Measurements from ENCODE around the gene PRDM16.

DNA sequence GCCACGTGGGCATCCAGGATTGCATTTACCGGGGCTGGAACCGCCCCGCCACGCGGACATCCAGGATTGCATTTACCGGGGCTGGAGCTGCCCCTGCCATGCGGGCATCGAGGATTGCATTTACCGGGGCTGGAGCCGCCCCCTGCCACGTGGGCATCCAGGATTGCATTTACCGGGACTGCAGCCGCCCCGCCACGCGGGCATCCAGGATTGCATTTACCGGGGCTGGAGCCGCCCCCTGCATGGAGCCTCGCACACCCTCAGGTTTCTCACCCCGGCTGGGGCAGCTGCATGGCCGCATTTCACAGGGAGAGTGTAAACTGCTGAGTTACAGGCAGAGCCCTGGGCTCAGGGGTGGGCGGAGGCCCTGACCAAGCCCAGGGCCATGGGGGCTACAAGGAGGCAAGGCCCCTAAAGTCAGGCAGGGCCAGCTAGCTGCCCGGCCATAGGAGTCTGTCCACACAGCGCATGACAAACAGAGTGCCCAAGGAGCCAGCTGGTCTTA lies 218.7 kb downstream of the PRDM16 start:
- TF ChIP-seq EZH2 (IDR thresholded peaks at IDR 0.05; ENCODE audit: borderline replicate concordance, insufficient read depth, low read length, poor library complexity, severe bottlenecking) (no peak), MXI1 (conservative IDR thresholded peaks at IDR 0.05; ENCODE audit: poor library complexity, severe bottlenecking) (no peak), REST (IDR thresholded peaks at IDR 0.05; ENCODE audit: borderline replicate concordance) (no peak), RAD21 (conservative IDR thresholded peaks at IDR 0.05) (no peak), TAF1 (IDR thresholded peaks at IDR 0.05; ENCODE audit: low read depth) (no peak), EP300 (conservative IDR thresholded peaks at IDR 0.05; ENCODE audit: poor library complexity, severe bottlenecking) (no peak), POLR2AphosphoS5 (IDR thresholded peaks at IDR 0.05) (no peak)
- TF ChIP-seq, protein P1, sequence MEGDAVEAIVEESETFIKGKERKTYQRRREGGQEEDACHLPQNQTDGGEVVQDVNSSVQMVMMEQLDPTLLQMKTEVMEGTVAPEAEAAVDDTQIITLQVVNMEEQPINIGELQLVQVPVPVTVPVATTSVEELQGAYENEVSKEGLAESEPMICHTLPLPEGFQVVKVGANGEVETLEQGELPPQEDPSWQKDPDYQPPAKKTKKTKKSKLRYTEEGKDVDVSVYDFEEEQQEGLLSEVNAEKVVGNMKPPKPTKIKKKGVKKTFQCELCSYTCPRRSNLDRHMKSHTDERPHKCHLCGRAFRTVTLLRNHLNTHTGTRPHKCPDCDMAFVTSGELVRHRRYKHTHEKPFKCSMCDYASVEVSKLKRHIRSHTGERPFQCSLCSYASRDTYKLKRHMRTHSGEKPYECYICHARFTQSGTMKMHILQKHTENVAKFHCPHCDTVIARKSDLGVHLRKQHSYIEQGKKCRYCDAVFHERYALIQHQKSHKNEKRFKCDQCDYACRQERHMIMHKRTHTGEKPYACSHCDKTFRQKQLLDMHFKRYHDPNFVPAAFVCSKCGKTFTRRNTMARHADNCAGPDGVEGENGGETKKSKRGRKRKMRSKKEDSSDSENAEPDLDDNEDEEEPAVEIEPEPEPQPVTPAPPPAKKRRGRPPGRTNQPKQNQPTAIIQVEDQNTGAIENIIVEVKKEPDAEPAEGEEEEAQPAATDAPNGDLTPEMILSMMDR (IDR thresholded peaks at IDR 0.05; ENCODE audit: poor library complexity, severe bottlenecking): no peak

Measured in neural cell (in vitro differentiated cells).